Measurements from ENCODE around the gene ANO10.

ANO10 gene

GRCh38 chr3:43366481-43366880, 255.3 kb downstream of the ANO10 start:
- no peak overlapping the region for H3K4me3 ChIP-seq (ENCODE audit: low read depth, low read length)
- TF ChIP-seq CTCF (IDR thresholded peaks at IDR 0.05; ENCODE audit: insufficient read depth, low read depth, low read length, missing control alignments), result no peak
- no peak for DNase-seq (ENCODE audit: low read depth)

- no peak overlapping the region for H3K4me3 ChIP-seq (ENCODE audit: low read depth, low read length)
- no peak for TF ChIP-seq CTCF (IDR thresholded peaks at IDR 0.05; ENCODE audit: insufficient read depth, low read depth, low read length, missing control alignments)
- DNase-seq (ENCODE audit: low read depth), result no peak
These were observed 256.1 kb downstream of the ANO10 start for GRCh38 chr3:43365601-43366305.

GRCh38 chr3:43364926-43365325, 256.9 kb downstream of the ANO10 start:
- no peak for DNase-seq (ENCODE audit: low read depth)
- no peak overlapping the region for H3K4me3 ChIP-seq (ENCODE audit: low read depth, low read length)
- TF ChIP-seq CTCF (IDR thresholded peaks at IDR 0.05; ENCODE audit: insufficient read depth, low read depth, low read length, missing control alignments), result no peak

GRCh38 chr3:43364494-43364893, 257.3 kb downstream of the ANO10 start:
- H3K4me3 ChIP-seq (ENCODE audit: low read depth, low read length), result no peak overlapping the region
- no peak for TF ChIP-seq CTCF (IDR thresholded peaks at IDR 0.05; ENCODE audit: insufficient read depth, low read depth, low read length, missing control alignments)
- no peak for DNase-seq (ENCODE audit: low read depth)

GRCh38 chr3:43363621-43364266, 258.1 kb downstream of the ANO10 start:
- no peak for DNase-seq (ENCODE audit: low read depth)
- H3K4me3 ChIP-seq (ENCODE audit: low read depth, low read length), result no peak overlapping the region
- TF ChIP-seq CTCF (IDR thresholded peaks at IDR 0.05; ENCODE audit: insufficient read depth, low read depth, low read length, missing control alignments), result no peak

- no peak for TF ChIP-seq CTCF (IDR thresholded peaks at IDR 0.05; ENCODE audit: insufficient read depth, low read depth, low read length, missing control alignments)
- no peak overlapping the region for H3K4me3 ChIP-seq (ENCODE audit: low read depth, low read length)
- no peak for DNase-seq (ENCODE audit: low read depth)
These were observed 258.9 kb downstream of the ANO10 start for GRCh38 chr3:43362961-43363360.
